ENCODE results near the gene MGAT3. TPM values are rescaled to one million over a fixed set of nuclear protein-coding genes. Genes with fewer than 3 reads are reported as not detected.
"Not testable (repeated sequence)": the region's sequence is repeated elsewhere in the genome, so short reads cannot be mapped to it uniquely, and the experiment has no call there.

The MGAT3 gene
- total RNA-seq, 2 experiments from 2014 or later = 16.3 to 44.3 TPM

GRCh38 chr22:39519681-39520225 is 62.9 kb downstream of the MGAT3 start:
- CTCF ChIA-PET (ENCODE audit: unreplicated experiment) = interaction anchor here (0.5 to 1.0 kb wide), 4 partner anchors 9 to 121 kb away, joined by 3 to 35 read pairs (median 8); no protein-coding TSS in a partner anchor
- Histone ChIP-seq H3K4me3 (ENCODE audit: low read depth, low read length, poor library complexity, severe bottlenecking) (peak overlapping the region; percentile 85), H2AFZ (ENCODE audit: low read length) (peak overlapping the region; percentile 72; the same call in 1 of the 2 replicates), H3K27ac (ENCODE audit: low read depth, low read length, poor library complexity, severe bottlenecking) (peak overlapping the region; percentile 89), H3K36me3 (ENCODE audit: insufficient read depth, low read length) (peaks cover 82% of the 10 kb centered on the region), H4K20me1 (ENCODE audit: insufficient read depth, low read length) (peaks cover 25% of the 10 kb centered on the region), H3K9me2 (ENCODE audit: insufficient read depth, low read length) (no peaks in the 10 kb centered on the region), H3K4me1 (ENCODE audit: insufficient read depth, low read length, poor library complexity, severe bottlenecking) (peaks cover 56% of the 10 kb centered on the region), H3K9me3 (ENCODE audit: low read length) (no peaks in the 10 kb centered on the region), H3K79me2 (ENCODE audit: insufficient read depth, low read depth, low read length) (peaks cover 86% of the 10 kb centered on the region), H3K4me2 (ENCODE audit: low read length) (peak overlapping the region; percentile 87)
- DNase-seq (ENCODE audit: low spot score) = peak; percentile 99
- TSS peak; percentile 93 for BruUV-seq (replicated peaks)
- POLR2A ChIA-PET = interaction anchor here (0.5 to 1.3 kb wide), 14 partner anchors 9 to 1105 kb away, joined by 3 to 15 read pairs (median 4); partner anchors contain the start of gene MIEF1
- TF ChIP-seq EZH2phosphoT487 (IDR thresholded peaks at IDR 0.05; ENCODE audit: borderline replicate concordance, low read depth, low read length) (no peak), CTCF (conservative IDR thresholded peaks at IDR 0.05; ENCODE audit: low read length) (peak; percentile 66)
- intact Hi-C loops (cut with micrococcal nuclease; ENCODE audit: unreplicated experiment) = no loop called here

GRCh38 chr22:39520226-39521105 is 63.7 kb downstream of the MGAT3 start, which contains the start of gene ATF4:
ATF4 (plus strand) TSS chr22:39520562; CDS start chr22:39521446, 884 bp downstream.
- BruUV-seq (replicated peaks) = no TSS peak
- Histone ChIP-seq H3K79me2 (ENCODE audit: insufficient read depth, low read depth, low read length) (peaks cover 79% of the 10 kb centered on the region), H4K20me1 (ENCODE audit: insufficient read depth, low read length) (peaks cover 25% of the 10 kb centered on the region), H3K4me3 (ENCODE audit: low read depth, low read length, poor library complexity, severe bottlenecking) (peak within 1 kb of the TSS; percentile 85), H2AFZ (ENCODE audit: low read length) (peak within 1 kb of the TSS; percentile 72; the same call in 1 of the 2 replicates), H3K27ac (ENCODE audit: low read depth, low read length, poor library complexity, severe bottlenecking) (peak within 1 kb of the TSS; percentile 89), H3K9me3 (ENCODE audit: low read length) (no peaks in the 10 kb centered on the region), H3K4me2 (ENCODE audit: low read length) (peak within 1 kb of the TSS; percentile 87), H3K9me2 (ENCODE audit: insufficient read depth, low read length) (no peaks in the 10 kb centered on the region), H3K36me3 (ENCODE audit: insufficient read depth, low read length) (peaks cover 82% of the 10 kb centered on the region), H3K4me1 (ENCODE audit: insufficient read depth, low read length, poor library complexity, severe bottlenecking) (peaks cover 56% of the 10 kb centered on the region)
- intact Hi-C loops (cut with micrococcal nuclease; ENCODE audit: unreplicated experiment) = loop anchor here (1.0 kb wide), 1 partner anchor 18 kb away; the partner anchor contains the start of gene MIEF1
- ChIA-PET POLR2A (interaction anchor here (0.6 to 1.3 kb wide), 12 partner anchors 8 to 524 kb away, joined by 3 to 15 read pairs (median 4); partner anchors contain the start of gene MIEF1), CTCF (ENCODE audit: unreplicated experiment) (interaction anchor here (0.5 to 1.0 kb wide), 4 partner anchors 8 to 121 kb away, joined by 3 to 35 read pairs (median 8); no protein-coding TSS in a partner anchor)
- peak; percentile 78 for DNase-seq (ENCODE audit: low spot score)
- TF ChIP-seq EZH2phosphoT487 (IDR thresholded peaks at IDR 0.05; ENCODE audit: borderline replicate concordance, low read depth, low read length) (no peak), CTCF (conservative IDR thresholded peaks at IDR 0.05; ENCODE audit: low read length) (no peak)

GRCh38 chr22:39521106-39521885 is 64.5 kb downstream of the MGAT3 start:
- DNase-seq (ENCODE audit: low spot score); CTCF ChIA-PET (ENCODE audit: unreplicated experiment); H2AFZ ChIP-seq (ENCODE audit: low read length); H3K9me2 ChIP-seq (ENCODE audit: insufficient read depth, low read length); POLR2A ChIA-PET; BruUV-seq (replicated peaks); H3K9me3 ChIP-seq (ENCODE audit: low read length): not testable (repeated sequence)
- Histone ChIP-seq H3K36me3 (ENCODE audit: insufficient read depth, low read length) (peaks cover 81% of the 10 kb centered on the region), H3K4me3 (ENCODE audit: low read depth, low read length, poor library complexity, severe bottlenecking) (peak overlapping the region; percentile 85), H3K4me1 (ENCODE audit: insufficient read depth, low read length, poor library complexity, severe bottlenecking) (peaks cover 56% of the 10 kb centered on the region), H3K79me2 (ENCODE audit: insufficient read depth, low read depth, low read length) (peaks cover 71% of the 10 kb centered on the region), H4K20me1 (ENCODE audit: insufficient read depth, low read length) (peaks cover 25% of the 10 kb centered on the region), H3K27ac (ENCODE audit: low read depth, low read length, poor library complexity, severe bottlenecking) (peak overlapping the region; percentile 89), H3K4me2 (ENCODE audit: low read length) (peak overlapping the region; percentile 81)
- intact Hi-C loops (cut with micrococcal nuclease; ENCODE audit: unreplicated experiment) = loop anchor here (1.0 kb wide), 1 partner anchor 19 kb away; the partner anchor contains the start of gene MIEF1

- peak overlapping the region; percentile 89 for H3K27ac ChIP-seq (ENCODE audit: low read depth, low read length, poor library complexity, severe bottlenecking)
- H3K9me2 ChIP-seq (ENCODE audit: insufficient read depth, low read length); DNase-seq (ENCODE audit: low spot score); intact Hi-C loops (cut with micrococcal nuclease; ENCODE audit: unreplicated experiment); POLR2A ChIA-PET; H3K9me3 ChIP-seq (ENCODE audit: low read length); CTCF ChIA-PET (ENCODE audit: unreplicated experiment); H2AFZ ChIP-seq (ENCODE audit: low read length): not testable (repeated sequence)
- H3K36me3 ChIP-seq (ENCODE audit: insufficient read depth, low read length) = peaks cover 75% of the 10 kb centered on the region
- H3K4me1 ChIP-seq (ENCODE audit: insufficient read depth, low read length, poor library complexity, severe bottlenecking) = peaks cover 64% of the 10 kb centered on the region
- H3K4me3 ChIP-seq (ENCODE audit: low read depth, low read length, poor library complexity, severe bottlenecking) = peak overlapping the region; percentile 85
- peak overlapping the region; percentile 81 for H3K4me2 ChIP-seq (ENCODE audit: low read length)
- BruUV-seq (replicated peaks) = TSS peak; percentile 85
- H3K79me2 ChIP-seq (ENCODE audit: insufficient read depth, low read depth, low read length) = peaks cover 64% of the 10 kb centered on the region
- peaks cover 25% of the 10 kb centered on the region for H4K20me1 ChIP-seq (ENCODE audit: insufficient read depth, low read length)
Observed at GRCh38 chr22:39522091-39522490, 65.3 kb downstream of the MGAT3 start.

Measured in OCI-LY7 (cell line).